ENCODE measurements around the gene ZNF398.

The ZNF398 gene

DNA sequence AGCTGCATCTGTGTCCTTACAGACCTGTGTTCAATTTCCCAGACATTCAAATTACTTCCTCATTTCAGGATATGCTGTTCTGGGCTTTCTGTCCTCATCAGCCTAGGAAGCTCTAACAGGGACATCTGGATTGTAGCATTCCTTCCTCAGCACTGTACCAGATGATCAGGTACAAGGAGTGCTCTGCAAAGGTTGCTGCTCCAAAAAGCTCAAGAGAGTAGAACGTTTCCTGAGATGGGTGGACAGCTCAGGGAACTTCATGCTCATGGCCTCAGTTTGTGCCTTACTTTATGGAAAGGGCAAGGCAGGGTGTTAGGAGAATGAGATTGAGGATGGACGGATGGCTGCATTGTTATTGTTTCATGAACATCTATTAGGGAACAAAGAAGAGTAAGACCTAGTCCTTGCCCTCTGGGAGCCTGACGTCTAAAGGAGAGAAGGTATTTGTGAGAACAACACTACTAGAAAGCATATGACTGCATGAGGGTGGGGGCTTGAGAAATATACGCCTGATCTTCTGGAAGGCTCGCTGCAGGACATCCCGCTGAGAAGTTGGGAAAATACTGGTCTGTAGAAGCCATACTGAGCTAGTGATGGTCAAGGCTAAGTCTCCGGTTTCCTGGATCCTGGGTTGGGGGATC is 81.7 kb downstream of the ZNF398 start:
- DNase-seq = no peak

DNA sequence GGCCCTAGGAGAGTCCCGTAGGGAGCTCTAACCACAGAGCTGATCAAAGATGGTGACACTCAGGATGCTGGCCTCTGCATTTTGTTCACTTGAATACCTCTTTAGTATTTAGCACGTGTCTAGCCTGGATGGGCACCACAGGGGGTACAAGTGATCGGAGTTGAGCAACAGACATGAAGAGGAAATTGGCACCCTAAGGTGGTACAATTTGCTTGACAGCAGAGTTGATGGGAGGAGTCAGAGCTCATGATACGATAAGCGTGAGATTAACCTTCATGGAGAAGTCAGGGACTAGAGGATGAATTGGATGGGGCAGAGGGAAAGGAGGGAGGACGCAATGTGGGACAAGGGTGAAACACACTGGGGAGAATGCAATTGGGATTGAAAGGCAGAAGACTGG is 82.3 kb downstream of the ZNF398 start:
- DNase-seq = peak; percentile 31

DNA sequence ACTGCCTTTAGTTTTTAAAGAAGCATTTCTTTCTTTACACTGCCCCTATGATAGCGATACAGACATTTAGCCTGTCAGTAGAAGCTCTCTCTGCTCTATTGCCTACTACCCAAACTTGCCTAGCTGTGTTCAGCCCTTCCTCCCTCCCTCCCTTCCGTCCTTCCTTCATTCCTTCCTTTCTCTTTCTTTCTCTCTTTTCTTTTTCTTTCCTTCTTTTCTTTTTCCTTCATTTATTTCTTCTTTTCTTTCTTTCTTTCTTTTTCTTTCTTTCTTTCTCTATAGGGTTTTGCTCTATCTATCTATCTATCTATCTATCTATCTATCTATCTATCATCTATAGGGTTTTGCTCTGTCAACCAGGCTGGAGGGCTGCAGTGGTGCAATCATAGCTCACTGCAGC is 85.1 kb downstream of the ZNF398 start:
- DNase-seq = no peak

Measured in NCI-H345 (cell line).